HG03025 (cell line): Measurements from ENCODE around the gene ITGA5.

Source experiments
- ATAC-seq: cut with Tn5 transposase; IDR thresholded peaks from one replicate; pipeline ENCODE4 v1.9.1; 2021; ENCODE audit warnings: mild to moderate bottlenecking, moderate library complexity; ENCODE audit not compliant: unreplicated experiment, low FRiP score

Gene ITGA5

DNA sequence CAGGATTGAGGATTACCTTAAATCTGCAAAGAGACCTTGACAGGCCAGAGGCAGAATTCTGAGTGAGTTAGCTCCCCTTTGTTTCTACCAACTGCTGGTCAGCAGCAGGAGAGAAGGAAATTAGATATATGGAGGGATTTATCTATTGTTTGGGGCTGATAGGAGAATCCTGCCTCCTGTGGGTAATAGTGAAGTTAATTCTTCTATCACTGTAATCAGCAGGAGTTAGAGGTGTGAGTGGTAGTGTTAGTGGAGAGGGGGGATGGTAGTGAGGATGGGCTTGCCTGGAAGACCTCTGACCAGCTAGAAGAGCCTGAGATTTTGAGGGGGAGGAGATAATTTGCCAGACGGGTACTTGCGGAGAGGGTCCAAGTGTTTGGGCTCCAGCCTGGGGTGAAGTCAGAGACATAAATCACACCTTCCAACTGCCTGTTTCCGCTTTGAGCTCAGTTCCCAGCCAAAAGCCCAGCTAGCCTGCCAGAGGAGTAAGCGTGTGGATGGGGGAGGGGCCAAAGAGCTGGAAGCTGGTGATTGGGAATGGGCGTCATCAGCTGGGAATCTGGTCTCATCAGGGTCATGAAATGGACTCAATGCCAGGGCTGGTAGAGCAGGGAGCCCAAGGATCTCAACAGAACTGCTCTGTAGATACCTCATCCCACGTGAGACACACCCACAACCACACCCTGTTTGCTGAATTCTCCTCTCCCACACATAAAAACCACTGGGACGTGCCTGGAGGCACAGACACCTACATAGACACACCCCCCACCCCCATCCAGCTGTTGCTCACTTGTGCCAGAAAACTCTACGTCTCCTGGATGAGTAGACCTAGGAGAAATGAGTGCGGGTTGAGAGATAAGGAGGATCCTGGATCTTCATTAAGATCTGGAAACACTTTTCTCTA, 13.1 kb upstream of the ITGA5 start:
- ATAC-seq = no peak

DNA sequence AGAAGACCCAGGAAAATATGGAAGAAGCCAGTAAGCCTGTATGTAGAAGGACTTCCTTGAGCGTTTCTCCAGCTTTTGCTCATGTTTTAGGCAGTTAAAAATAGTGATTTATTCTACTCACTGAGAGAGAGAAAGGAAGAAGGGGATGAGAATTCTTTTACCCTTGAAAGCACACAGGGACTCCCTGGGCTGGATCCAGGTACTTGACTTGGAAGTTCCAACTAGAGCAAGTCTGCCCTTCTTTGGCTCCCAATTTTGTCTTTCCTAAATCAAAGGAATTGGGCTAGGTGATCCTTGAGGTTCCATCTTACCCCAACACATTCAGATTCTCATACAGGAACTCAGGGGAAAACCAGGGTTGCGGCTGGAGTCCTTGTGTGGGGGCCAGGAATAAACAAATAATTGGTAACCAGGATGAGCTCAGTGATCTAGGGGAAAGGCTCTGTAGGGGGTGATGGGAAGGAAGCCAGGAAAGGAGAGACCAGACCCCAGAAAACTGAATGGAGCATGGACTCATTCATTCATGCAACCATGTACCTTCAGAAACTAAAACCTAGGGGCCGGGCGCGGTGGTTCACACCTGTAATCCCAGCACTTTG, 11.5 kb upstream of the ITGA5 start:
- ATAC-seq = no peak

DNA sequence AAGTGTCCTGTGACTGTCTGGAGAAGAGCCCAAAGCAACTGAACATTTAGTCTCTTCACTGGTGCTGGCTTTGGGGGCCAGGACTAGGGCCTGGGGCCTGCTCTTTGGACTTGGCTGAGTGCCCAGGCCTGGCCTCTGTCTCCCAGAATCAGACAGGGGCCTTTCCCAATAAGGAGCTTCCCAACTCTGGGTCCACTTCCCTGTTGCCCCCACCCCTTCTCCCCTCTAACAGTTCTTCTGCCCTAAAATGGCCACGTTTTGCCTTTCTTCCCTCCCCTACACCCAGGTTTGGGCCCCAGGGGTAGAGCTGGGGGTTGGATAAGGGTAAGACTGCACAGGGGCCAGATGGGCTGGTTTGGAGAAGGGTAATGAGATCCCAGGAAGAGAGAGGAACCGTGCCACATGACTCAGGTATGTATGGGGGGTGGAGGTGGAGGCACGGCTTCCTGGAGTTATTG, 10.0 kb upstream of the ITGA5 start:
- ATAC-seq = no peak

DNA sequence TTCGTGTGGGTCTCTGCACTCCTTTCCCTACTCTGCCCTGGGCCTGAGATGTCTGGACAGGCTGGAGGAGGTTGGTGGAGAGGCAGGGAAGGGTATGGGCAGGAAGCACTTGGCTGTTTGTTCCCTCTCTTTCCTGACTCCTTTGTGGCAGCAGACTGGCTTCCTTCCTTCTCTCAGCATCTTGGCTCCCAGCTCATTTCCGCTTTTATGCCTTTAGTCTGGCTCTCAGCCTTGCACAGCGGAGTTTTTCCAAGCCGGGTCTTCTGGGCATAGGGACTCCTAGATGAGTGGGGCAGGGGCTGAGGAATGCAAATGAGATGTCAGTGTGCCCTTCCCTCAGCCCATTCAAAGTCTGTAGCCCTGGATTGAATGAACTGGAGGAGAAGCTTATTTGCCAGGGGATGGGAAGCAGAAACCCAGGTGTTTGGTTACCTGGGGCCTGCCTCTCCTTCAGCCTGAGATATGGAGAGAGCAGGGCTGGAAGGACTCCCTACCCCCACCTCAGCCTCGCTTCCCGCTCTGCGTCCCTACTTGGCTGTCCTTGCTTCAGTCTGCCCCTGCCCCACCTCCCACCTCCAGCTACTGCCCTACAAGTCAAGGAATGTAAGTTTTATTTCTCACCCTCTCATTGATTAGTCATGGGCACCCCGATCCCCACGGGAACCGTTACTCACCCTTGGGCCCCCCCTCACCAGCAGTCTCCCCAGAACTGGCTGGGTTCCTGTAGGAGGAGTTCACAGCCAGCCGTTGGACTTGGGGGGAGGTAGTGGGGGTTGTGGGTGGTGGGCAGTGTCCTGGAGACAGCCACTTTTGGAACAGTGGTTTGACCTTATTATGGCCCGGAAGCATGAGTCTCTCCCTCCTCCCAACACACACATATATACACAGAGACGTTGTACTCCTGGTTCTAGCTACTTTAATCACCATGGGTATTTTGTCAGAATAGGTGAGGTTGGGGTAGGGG, 9.3 kb upstream of the ITGA5 start:
- no peak for ATAC-seq

DNA sequence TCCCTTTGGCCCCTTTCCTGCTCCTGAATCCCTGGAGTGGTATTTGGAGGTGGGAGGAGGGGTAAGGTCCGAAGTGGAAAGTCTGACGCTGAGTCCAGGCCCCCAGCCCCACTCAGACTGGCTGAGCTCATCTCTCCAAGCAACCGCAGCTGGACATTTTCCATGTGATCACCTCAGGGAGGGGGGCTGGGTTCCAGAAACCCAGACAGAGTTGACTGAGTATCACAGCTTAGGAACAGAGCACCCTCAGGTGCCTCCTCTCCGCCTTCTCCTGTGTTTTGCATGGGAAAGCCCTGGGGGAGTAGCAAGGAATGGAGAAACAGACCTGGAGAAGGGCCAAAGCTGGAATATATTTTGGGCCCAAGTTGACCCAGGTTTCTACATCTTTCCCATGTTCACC, 8.0 kb upstream of the ITGA5 start:
- no peak for ATAC-seq

DNA sequence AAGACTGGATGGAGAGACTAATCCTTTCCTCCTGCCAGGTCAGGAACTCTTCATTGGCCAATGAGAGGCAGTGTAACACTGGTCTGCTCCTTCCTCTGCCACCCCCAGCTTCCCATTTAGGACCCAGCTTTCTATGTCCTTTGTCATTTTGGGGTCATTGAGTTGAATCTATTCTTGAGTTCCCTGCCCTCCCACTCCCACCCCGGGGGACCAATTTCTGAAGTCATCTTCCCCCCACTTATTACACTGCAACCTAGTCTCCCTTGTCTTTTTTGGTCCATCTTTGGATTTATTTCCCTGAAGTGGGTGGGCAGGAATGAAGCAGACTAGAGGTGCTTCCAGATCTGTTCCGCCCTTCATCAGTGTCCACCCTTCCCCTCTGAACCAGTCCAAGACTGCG, 7.6 kb upstream of the ITGA5 start:
- ATAC-seq = no peak

DNA sequence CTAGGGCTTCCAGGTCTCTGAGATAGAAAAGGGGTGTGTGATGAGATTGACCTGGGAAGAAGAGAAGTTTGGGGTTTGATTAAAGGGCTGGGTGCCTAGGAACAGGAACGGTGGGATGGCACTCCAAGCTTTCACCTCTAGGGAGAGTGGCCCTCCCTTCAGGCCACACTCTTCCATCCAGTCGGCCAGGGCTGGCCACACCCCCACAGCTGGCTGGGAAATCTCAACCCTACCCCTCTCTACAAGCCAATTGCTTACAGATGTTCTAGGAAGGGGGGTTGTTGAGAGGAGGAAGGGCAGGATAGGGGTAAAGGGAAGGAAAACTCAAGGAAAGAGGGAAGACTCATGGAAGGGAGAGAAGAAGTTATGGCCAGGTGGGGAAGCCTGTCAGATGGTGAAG, 6.6 kb upstream of the ITGA5 start:
- no peak for ATAC-seq

DNA sequence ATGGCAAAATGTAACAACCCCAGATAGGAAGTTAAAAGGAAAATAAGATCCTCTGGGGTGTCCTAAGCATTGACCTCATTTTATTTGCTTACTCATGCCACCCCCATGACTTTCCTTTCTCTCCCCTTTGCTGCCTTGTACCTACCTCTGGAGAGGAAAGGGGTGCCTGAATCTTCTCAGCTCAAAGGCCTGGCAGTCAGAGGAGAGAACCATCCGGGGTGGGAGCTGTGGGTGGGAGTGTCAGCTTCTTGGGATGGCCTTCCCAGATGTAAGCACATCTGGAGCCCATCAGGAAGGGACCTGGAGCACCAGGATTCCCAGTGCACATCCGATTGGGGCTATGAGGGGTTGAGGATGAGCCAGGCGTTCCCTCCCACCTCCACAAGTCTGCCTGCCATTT, 5.2 kb upstream of the ITGA5 start:
- no peak for ATAC-seq

DNA sequence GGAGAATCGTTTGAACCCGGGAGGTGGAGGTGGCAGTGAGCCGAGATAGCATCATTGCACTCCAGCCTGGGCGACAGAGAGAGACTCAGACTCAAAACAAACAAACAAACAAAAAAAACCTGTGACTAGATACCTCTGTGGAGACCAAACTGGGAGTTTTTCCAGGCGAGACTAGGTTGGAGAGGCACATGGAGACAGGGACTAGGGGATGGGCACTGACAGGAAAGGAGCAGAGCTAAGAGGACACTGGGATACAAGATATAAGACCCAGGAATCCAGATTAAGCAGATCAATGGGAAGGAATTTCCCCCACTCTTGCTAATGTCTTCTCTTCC, 4.7 kb upstream of the ITGA5 start:
- ATAC-seq = no peak

DNA sequence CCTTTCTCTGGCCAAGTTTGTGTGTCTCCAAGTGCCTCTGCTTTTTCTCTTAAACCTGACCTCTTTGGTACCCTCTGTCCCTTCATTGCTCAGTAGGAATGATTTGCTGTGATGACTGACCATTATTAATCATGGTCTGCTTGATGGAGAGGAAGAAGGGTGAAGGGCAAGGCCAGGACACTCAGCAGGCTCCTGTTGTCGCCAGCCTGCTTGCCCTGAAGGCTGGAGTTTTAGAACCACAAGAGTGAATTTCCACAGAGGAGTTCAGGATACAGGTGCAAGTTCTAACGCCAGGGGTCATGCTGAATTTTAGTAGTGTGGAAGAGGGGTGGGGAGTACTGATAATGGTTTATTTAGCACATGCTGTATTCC, 2.8 kb upstream of the ITGA5 start:
- ATAC-seq = no peak

DNA sequence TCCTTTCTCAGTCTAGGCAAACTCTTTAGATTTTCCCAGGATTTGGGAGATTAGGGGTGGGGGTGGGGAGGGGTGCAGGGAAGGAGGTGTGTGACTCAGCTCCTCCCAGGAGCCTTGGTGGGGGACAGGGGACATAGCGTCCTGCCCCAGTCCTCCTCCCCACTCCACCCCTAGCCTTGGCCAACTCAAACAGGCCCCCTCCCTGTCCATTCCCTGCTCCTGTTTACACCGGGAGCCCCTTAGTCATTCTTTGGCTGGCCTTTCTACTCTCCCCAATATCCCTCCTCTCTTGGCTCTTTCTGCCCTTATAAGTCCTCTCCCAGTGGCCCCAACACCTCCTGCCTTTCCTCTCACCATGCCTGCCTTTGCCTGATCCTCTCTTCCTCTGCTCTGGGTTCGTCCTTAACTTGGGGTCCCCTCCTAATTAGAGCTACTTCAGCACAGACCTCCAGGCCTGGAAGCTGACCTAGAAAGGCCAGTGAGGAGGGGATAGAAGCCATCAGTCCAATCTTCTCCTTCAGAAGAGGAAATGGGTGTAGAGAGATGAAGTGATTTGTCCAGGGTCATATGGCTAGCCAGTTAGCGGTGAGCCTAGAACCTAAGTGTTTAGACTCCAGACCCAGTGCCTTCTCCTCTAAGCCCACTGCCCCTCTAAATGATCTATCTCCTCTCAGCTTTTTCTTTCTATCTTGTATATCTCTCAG, 2.3 kb upstream of the ITGA5 start:
- ATAC-seq = no peak

DNA sequence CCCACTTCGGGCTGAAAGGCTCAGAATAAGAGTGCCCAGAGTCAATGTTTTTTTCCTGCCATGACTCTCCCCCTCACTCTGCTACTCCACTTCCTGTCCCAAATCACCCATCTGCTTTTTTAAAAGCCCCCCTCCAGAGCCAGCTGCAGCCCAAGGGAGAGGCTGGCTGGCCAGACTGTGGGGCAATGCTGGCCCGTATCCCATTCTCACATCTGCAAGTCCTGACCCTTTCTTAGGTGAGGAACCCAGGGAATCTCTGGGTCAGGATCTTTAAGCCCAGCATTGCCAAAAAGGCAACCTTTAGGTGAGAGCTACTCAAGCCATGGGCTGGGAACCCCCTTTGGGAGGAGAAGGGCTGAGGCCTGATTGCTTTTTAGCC, 1.7 kb upstream of the ITGA5 start:
- ATAC-seq = no peak

DNA sequence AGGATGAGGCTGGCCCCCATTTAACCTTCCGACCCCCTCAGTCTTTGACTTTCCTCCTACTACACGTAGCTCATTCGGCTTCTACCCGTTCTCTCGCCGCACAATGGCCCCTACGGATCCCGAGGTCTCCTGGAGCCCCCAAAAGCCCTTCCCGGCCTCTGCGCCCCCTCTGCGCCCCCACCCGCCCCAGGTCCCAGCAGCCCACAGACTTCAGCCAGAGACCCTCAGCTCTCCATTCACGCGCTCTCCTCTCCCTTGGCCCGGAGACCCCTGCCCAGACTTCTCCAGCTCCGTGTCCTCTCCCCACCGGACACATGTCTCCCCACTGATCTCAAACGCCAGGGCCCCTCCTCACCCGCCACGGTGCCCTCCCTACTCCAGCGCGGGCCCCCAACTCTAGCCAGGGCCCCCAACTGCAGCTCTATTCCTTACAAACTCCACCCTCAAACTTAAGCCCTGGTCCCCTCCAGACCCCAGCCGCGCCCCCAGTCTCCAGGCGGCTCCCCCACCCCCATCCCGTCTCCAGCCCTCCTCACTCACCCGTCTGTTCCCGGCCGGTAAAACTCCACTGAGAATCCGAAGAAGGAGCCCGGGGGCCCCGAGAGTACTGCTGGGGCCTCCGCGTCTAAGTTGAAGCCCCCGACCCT, 502 bp downstream of the ITGA5 start:
- no peak for ATAC-seq

DNA sequence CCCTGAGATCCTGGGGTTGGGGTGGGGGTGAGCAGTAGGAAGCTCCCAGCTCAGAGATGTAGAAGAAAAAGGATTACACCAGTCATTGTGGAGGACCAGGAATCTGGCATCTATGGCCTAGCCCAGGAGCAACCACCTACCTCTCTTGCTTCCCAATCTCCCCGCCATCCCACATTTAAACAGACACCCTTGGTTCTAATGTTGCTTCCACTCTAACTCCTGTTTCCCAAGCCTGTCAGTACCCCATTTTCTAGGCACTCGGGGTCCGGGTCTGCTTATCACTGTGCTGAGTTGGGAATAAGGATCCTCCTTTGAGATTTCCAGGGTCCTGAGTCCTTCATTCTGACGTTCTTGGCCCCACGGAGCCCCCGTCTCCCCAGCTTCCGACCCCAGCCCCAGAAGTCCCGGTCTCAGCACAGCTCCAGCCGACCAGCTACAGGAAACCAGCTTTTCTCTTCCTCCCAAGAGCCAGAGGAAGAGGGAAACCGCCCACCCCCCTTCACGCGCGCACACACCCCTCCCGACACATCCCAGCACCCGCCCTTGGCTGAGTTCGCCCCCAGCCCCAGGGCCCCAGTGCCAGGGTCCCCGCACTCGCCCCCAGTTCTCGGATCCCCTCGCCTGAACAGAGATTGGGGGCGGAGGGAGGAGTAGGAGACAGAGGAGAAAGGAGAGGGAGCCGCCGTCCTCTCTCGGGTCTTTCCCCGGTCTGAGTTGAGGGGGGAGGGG, 1.2 kb downstream of the ITGA5 start:
- ATAC-seq = no peak

DNA sequence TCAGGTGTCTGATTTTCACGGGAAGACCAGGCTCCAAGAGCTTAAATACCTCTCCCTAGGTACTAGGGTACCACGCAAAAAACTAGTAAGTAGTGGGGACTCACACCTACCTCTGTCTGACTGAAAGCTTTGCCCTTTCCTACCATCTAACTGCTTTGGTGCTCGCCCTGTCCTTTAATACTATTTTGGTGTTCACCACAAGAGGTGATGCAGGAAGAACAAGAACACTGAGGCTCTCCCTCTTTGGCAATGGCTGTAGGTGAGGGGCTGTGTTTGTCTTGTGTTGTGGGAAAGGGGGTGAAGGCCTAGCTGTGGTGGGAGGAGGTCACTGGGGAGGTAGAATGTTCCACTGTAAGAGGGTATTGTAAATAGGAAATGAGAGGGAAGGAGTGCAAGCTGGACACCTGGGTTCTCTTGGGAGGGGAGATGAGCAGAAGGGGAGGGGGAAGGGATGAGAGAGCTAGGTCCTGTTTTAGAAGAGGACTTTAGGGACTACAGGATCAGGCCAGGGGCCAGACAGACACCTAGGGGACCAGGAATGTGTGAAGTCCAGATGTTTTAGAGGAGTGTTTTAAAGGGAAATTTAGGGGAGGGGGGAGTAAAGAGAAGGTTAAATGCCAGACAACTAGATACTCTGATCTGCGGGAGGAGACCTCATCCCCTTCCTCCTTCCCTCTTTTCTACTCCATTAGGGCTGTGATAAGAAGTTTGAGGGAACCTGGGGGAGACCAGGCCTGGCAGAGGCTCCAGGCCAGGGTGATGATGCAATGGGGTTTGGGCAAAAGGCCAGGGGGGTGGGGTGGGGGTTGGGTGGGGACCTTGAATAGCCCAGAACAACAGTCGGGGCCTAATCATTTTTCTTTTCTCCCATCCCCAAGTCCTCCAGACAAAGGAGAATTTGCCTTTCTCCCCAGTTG, 2.1 kb downstream of the ITGA5 start:
- ATAC-seq = no peak

DNA sequence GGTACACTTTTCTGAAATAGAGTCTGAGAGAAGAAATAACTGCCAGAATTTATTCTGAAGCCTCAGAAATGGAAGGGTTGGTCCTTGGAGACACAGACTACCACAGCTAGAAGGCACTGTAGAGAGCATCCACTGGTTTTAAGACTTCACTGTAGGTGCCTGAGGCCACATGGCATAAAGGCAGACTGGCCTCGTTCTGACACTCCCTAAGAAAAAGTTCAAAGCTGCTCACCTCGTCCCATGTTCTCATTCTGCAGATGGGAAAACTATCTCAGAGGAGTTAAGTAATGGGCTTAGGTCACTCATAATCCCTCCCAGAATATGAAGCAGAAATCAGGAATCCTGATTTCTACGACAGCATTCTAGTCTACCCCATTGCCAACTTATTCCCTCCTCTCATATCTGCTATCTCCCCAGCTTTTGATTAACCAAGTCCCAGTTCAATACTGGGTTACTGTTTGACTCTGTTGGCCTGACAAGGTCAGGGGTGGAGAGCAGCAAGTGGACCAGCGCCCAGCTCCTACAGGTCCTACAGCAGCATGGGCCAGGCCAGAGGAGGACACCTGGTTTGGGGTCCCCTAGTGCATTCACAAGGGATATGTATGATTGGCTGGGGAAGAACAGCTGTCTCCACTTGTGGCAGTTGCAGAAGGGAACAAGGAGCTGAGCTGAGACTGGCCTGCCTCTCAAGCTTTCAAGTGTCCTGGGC, 3.7 kb downstream of the ITGA5 start:
- ATAC-seq = no peak

DNA sequence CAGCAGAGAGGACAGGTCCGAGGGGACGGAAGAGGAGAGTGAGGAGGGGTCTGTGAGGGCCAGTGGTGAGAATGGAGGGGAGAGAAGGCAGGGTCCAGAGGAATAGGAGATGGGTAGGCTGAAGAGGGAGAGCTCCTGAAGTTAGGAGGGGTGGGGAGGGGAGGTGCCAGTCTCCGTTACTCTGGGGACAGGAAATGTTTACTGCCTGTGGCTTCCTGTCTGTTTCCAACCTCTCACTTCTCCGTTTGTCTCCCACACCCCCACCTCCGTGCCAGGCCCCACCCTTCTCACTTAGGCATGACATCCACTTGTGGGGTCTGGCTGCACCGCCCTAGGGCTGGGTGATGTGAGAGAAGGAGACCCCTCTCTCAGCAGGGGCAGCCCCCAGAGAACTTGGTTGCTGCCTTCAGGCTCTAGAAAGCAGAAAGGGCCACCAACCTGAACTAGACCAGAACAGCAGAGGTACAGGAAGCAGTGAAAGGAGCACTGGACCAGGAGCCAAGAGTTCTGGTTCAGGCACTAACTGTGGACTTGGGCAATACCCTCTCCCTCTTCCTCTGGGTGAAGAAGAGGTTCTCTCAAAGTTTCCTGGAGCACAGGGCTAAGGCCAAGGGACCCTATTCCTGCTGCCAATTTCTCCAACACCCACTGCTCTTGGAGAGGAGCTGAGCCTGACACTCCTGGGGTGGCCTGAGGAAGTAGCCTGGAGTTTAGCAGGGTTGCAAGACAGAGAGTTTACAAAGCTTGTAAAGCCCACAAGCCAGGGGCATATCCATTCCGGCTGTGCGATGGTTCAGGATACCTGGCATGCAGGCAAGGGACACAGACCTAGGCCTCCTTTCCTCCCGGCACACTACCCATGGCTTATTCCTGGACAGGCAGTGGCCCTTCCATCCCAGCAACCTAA, 5.5 kb downstream of the ITGA5 start:
- ATAC-seq = no peak
